H1 (cell line): ENCODE measurements around the gene SIKE1. TPM values are rescaled to one million over a fixed set of nuclear protein-coding genes. Genes with fewer than 3 reads are reported as not detected.

Experiments
- CTCF ChIA-PET: fragments of 300-600 bp; sonication (Branson Sonifier 250); formaldehyde crosslinking; loops from one replicate; lab custom pipeline; 2021; ENCODE audit not compliant: partially characterized antibody; lab: Charles Lee
- POLR2A ChIA-PET: fragments of 300-600 bp; sonication (Branson Sonifier 250); formaldehyde crosslinking; loops from one replicate; lab custom pipeline; 2021; ENCODE audit warnings: inconsistent platforms; ENCODE audit not compliant: partially characterized antibody; lab: Charles Lee
- DNase-seq, 2 experiments: peaks; one replicate each; pipeline versions ENCODE4 v3.0.0 to v3.0.0-alpha.2; 2010 to 2022; ENCODE audit warnings: low spot score in 2 of 2, low read depth in 1 of 2, mixed read lengths in 1 of 2
- FAIRE-seq: peaks from 2 replicates; lab custom pipeline; 2011; peaks lifted over from hg19 to GRCh38; lab: Jason Lieb, UNC
- H2AFZ ChIP-seq: 2 replicates; pipeline ENCODE4 v1.8.1; 2012; ENCODE audit warnings: low read length, inconsistent platforms
- H2AK5ac ChIP-seq: 2 replicates; pipeline ENCODE4 v1.6.1; 2013; ENCODE audit warnings: low read depth, low read length
- H2BK120ac ChIP-seq: replicated peaks from 2 replicates; pipeline ENCODE3; 2013; ENCODE audit warnings: low read depth, low read length, inconsistent platforms
- H2BK12ac ChIP-seq: 2 replicates; pipeline ENCODE4 v1.6.1; 2013; ENCODE audit warnings: low read depth, low read length
- H2BK15ac ChIP-seq: 2 replicates; pipeline ENCODE4 v1.6.1; 2013; ENCODE audit warnings: low read length
- H2BK20ac ChIP-seq: 2 replicates; pipeline ENCODE4 v1.6.1; 2013; ENCODE audit warnings: low read length
- H2BK5ac ChIP-seq: 2 replicates; pipeline ENCODE4 v1.6.1; 2013; ENCODE audit warnings: low read depth, low read length
- H3K14ac ChIP-seq: 2 replicates; pipeline ENCODE4 v1.6.1; 2013; ENCODE audit warnings: inconsistent platforms; ENCODE audit not compliant: insufficient read length
- H3K18ac ChIP-seq: 2 replicates; pipeline ENCODE4 v1.6.1; 2013; ENCODE audit warnings: low read length; ENCODE audit errors: extremely low read depth
- H3K23ac ChIP-seq: 2 replicates; pipeline ENCODE4 v1.6.1; 2013; ENCODE audit warnings: inconsistent platforms; ENCODE audit not compliant: insufficient read length
- H3K23me2 ChIP-seq: 2 replicates; pipeline ENCODE4 v1.6.1; 2013; ENCODE audit warnings: low read depth, low read length
- H3K27ac ChIP-seq: 2 replicates; pipeline ENCODE4 v1.6.1; 2011; ENCODE audit warnings: low read depth, low read length, inconsistent platforms
- H3K27me3 ChIP-seq, 4 experiments: replicated peaks in 1 of 4; 1 replicate in 1 of 4; 2 replicates in 3 of 4; pipeline versions ENCODE4 v1.6.1 to v1.8.1; 2011 to 2013; ENCODE audit warnings: low read length in 3 of 4, mild to moderate bottlenecking in 3 of 4, inconsistent platforms in 2 of 4, mixed read lengths in 2 of 4, moderate library complexity in 1 of 4; ENCODE audit not compliant: control insufficient read depth in 3 of 4, insufficient read depth in 3 of 4; ENCODE audit errors: extremely low read depth in 1 of 4
- H3K36me3 ChIP-seq, 4 experiments: 2 replicates each; pipeline versions ENCODE4 v1.6.1 to v1.8.1; 2011 to 2013; ENCODE audit warnings: mild to moderate bottlenecking in 4 of 4, low read length in 3 of 4, moderate library complexity in 2 of 4, control low read depth in 1 of 4, inconsistent platforms in 1 of 4; ENCODE audit not compliant: insufficient read depth in 4 of 4, control insufficient read depth in 2 of 4
- H3K4ac ChIP-seq: replicated peaks from 2 replicates; pipeline ENCODE3; 2013; ENCODE audit warnings: low read length, low read depth, mixed read lengths, inconsistent platforms; ENCODE audit not compliant: insufficient read length
- H3K4me1 ChIP-seq, 4 experiments: replicated peaks in 1 of 4; 1 replicate in 1 of 4; 2 replicates in 3 of 4; pipeline versions ENCODE4 v1.6.1 to v1.8.1; 2011 to 2013; ENCODE audit warnings: low read length in 3 of 4, inconsistent platforms in 2 of 4, mixed read lengths in 1 of 4; ENCODE audit not compliant: insufficient read depth in 4 of 4, control insufficient read depth in 3 of 4
- H3K4me2 ChIP-seq, 2 experiments: 2 replicates each; pipeline versions ENCODE4 v1.6.1 to v1.8.1; 2011 to 2013; ENCODE audit warnings: low read depth in 2 of 2, low read length in 2 of 2, control low read depth in 1 of 2, inconsistent platforms in 1 of 2, mild to moderate bottlenecking in 1 of 2; ENCODE audit not compliant: insufficient read depth in 1 of 2
- H3K4me3 ChIP-seq, 4 experiments: fragments of 200-600, 300-600 bp in 1 of 4; sonication (generic), shearing (Covaris generic), sonication (Bioruptor Twin) in 1 of 4; 2 replicates each; pipeline versions ENCODE4 v1.5.1 to v1.8.1; 2011 to 2016; ENCODE audit warnings: low read length in 4 of 4, low read depth in 3 of 4, control low read depth in 2 of 4, inconsistent platforms in 2 of 4, mild to moderate bottlenecking in 2 of 4, mixed read lengths in 1 of 4, moderate library complexity in 1 of 4; ENCODE audit not compliant: insufficient read depth in 2 of 4; ENCODE audit errors: extremely low read depth in 1 of 4
- H3K56ac ChIP-seq: replicated peaks from 2 replicates; pipeline ENCODE3; 2013; ENCODE audit warnings: low read depth, mild to moderate bottlenecking, mixed read lengths, low read length, inconsistent platforms; ENCODE audit not compliant: insufficient read length
- H3K79me1 ChIP-seq: 2 replicates; pipeline ENCODE4 v1.6.1; 2013; ENCODE audit warnings: low read depth, low read length, control low read depth
- H3K79me2 ChIP-seq, 2 experiments: 2 replicates each; pipeline versions ENCODE4 v1.6.1 to v1.8.1; 2012 to 2013; ENCODE audit warnings: low read length in 2 of 2, mild to moderate bottlenecking in 2 of 2, inconsistent platforms in 1 of 2; ENCODE audit not compliant: insufficient read depth in 2 of 2, control insufficient read depth in 1 of 2
- H3K9ac ChIP-seq, 4 experiments: replicated peaks in 1 of 4; 1 replicate in 1 of 4; 2 replicates in 3 of 4; pipeline versions ENCODE4 v1.6.1 to v1.8.1; 2011 to 2013; ENCODE audit warnings: low read depth in 3 of 4, low read length in 3 of 4, control low read depth in 2 of 4, mild to moderate bottlenecking in 2 of 4, moderate library complexity in 2 of 4, inconsistent platforms in 1 of 4; ENCODE audit errors: extremely low read depth in 1 of 4
- H3K9me3 ChIP-seq, 2 experiments: 2 replicates each; pipeline versions ENCODE4 v1.6.1 to v1.8.1; 2012 to 2013; ENCODE audit warnings: mild to moderate bottlenecking in 2 of 2, moderate library complexity in 2 of 2, control low read depth in 1 of 2, inconsistent platforms in 1 of 2, low read depth in 1 of 2, low read length in 1 of 2, mixed read lengths in 1 of 2; ENCODE audit not compliant: insufficient read depth in 2 of 2
- H4K20me1 ChIP-seq, 2 experiments: replicated peaks in 1 of 2; 2 replicates each; pipeline versions ENCODE3 to v1.8.1; 2011 to 2013; ENCODE audit warnings: inconsistent platforms in 2 of 2, low read length in 2 of 2, mild to moderate bottlenecking in 1 of 2; ENCODE audit not compliant: insufficient read depth in 2 of 2, control insufficient read depth in 1 of 2
- H4K5ac ChIP-seq: 2 replicates; pipeline ENCODE4 v1.6.1; 2013; ENCODE audit warnings: low read length, low read depth, mixed read lengths, inconsistent platforms; ENCODE audit not compliant: insufficient read length
- H4K8ac ChIP-seq: 2 replicates; pipeline ENCODE4 v1.8.0; 2013; ENCODE audit warnings: mild to moderate bottlenecking, moderate library complexity, low read length, inconsistent platforms; ENCODE audit not compliant: insufficient read depth; ENCODE audit errors: extremely low read depth
- H4K91ac ChIP-seq: replicated peaks from 2 replicates; pipeline ENCODE3; 2013; ENCODE audit warnings: low read length, mixed read lengths, inconsistent platforms; ENCODE audit not compliant: insufficient read length
- HDAC6 ChIP-seq: IDR thresholded peaks from one replicate; pipeline ENCODE4 v1.7.1; 2012; ENCODE audit warnings: low read depth, mild to moderate bottlenecking, inconsistent platforms, low read length, moderate library complexity
- JUND ChIP-seq: IDR thresholded peaks from 2 replicates; pipeline ENCODE4 v1.6.1; 2011; ENCODE audit warnings: mild to moderate bottlenecking, improper control_type of control experiment, low read length
- MAFK ChIP-seq: IDR thresholded peaks from 2 replicates; pipeline ENCODE4 v1.6.1; 2012; ENCODE audit warnings: low read depth, mild to moderate bottlenecking, improper control_type of control experiment, low read length
- SIRT6 ChIP-seq: IDR thresholded peaks from one replicate; pipeline ENCODE4 v1.7.1; 2012; ENCODE audit warnings: low read length, inconsistent platforms
- ZNF274 ChIP-seq: IDR thresholded peaks from 2 replicates; pipeline ENCODE4 v1.7.0; 2012; ENCODE audit warnings: low read length, borderline replicate concordance; ENCODE audit errors: extremely low read depth
- polyA plus RNA-seq, 7 experiments: library from polyadenylated mRNA; depleted of rRNA in 3 of 7; stranded (reverse) in 5 of 7; unstranded in 2 of 7; fragments of >200 nt in 5 of 7; fragments of 200-250 nt in 2 of 7; gene quantifications; 1 replicate in 5 of 7; 2 replicates in 1 of 7; 4 replicates in 1 of 7; pipeline versions ENCODE4 v1.2.1 to v1.2.3, GENCODE V29; 2011 to 2013; ENCODE audit warnings: missing spikeins in 2 of 7, mixed read lengths in 2 of 7
- total RNA-seq: library from RNA; stranded (reverse); fragmentation: NEBNext Ultra II Directional; extraction: Animal tissue kit (Norgen Biotek cat#: 25700); gene quantifications from 2 replicates; pipeline ENCODE4 v1.2.1, GENCODE V29; 2021

Gene SIKE1
- total and polyA plus RNA-seq, 2 of the 8 experiments (the other 6 are each of a cell fraction or from before 2014, with no cell fraction given) = 20.5 to 79.9 TPM

DNA sequence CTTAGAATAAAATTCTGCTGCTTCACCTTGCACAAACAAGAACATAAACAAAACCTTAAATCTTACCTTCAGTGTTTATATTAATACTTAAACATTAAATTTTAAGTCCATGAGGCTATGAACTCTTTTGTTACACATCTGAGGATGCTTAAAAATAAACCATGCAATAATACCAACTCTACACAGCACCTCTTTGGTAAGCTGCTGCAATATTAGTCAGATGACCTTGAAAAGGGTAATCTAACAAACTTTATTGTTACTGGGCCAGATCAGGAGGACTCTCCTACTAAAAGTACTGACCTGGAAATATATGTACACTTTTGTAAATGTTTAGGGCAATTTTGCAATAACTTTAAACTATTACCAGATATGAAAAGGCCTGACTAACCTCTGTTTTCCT lies 763 bp downstream of the SIKE1 start:
- no peaks in the 10 kb centered on the region for H3K79me1 ChIP-seq
- no peak overlapping the region for H3K56ac ChIP-seq
- H2BK15ac ChIP-seq = no peak overlapping the region
- H3K18ac ChIP-seq = no peak overlapping the region
- peak overlapping the region; percentile 53 to 81 for H3K4me2 ChIP-seq
- no peak for FAIRE-seq
- H2BK20ac ChIP-seq = no peak overlapping the region
- H2BK12ac ChIP-seq = no peak overlapping the region
- no peak overlapping the region for H3K4ac ChIP-seq
- 0 out of 2 replicates have a peak overlapping the region, but pooled peaks have one; percentile 48 for H2AFZ ChIP-seq
- H3K4me3 ChIP-seq = peak overlapping the region; percentile 68 to 95 (median 86)
- no peak overlapping the region for H2BK5ac ChIP-seq
- H3K27me3 ChIP-seq = peaks cover 0 to 9% (median 2%) of the 10 kb centered on the region in 4 experiments; a peak in 3 of 7 replicates
- H4K91ac ChIP-seq = no peak overlapping the region
- H3K9me3 ChIP-seq = no peaks in the 10 kb centered on the region
- POLR2A ChIA-PET = interaction anchor here (0.8 to 2.1 kb wide), 3 partner anchors 23 to 209 kb away, joined by 3 to 9 read pairs (median 3); partner anchors contain the start of gene CSDE1
- CTCF ChIA-PET = no interaction called here
- no peaks in the 10 kb centered on the region for H3K4me1 ChIP-seq
- H3K36me3 ChIP-seq = peaks cover 0 to 32% (median 7%) of the 10 kb centered on the region in 4 experiments; a peak in 5 of 8 replicates
- H3K23ac ChIP-seq = no peak overlapping the region
- no peaks in the 10 kb centered on the region for H4K20me1 ChIP-seq
- no peaks in the 10 kb centered on the region for H3K23me2 ChIP-seq
- H2BK120ac ChIP-seq = no peak overlapping the region
- H3K14ac ChIP-seq = no peak overlapping the region
- TF ChIP-seq ZNF274 (no peak), HDAC6 (no peak), SIRT6 (no peak), MAFK (no peak), JUND (no peak)
- no peak overlapping the region for H2AK5ac ChIP-seq
- no peak for DNase-seq
- H3K79me2 ChIP-seq = peaks cover 0 to 24% of the 10 kb centered on the region in 2 experiments; a peak in 2 of 4 replicates
- H4K8ac ChIP-seq = no peak overlapping the region
- H4K5ac ChIP-seq = no peak overlapping the region
- peak overlapping the region; percentile 68 to 88 (median 86); a peak in 6 of 7 replicates for H3K9ac ChIP-seq
- peak overlapping the region; percentile 79; the same call in 1 of the 2 replicates for H3K27ac ChIP-seq
